Osteoblast (primary cell): ENCODE measurements around the gene PCED1B. TPM values are rescaled to one million over a fixed set of nuclear protein-coding genes. Genes with fewer than 3 reads are reported as not detected.

ENCODE experiments used
- DNase-seq: peaks from one replicate; pipeline ENCODE4 v3.0.0; 2011; ENCODE audit warnings: low spot score, mixed read lengths; ENCODE audit not compliant: insufficient read length; ENCODE audit errors: missing footprints
- H2AFZ ChIP-seq: 2 replicates; pipeline ENCODE4 v1.6.0; 2011; ENCODE audit warnings: mild to moderate bottlenecking, low read length
- H3K27ac ChIP-seq: 2 replicates; pipeline ENCODE4 v1.5.1; 2011; ENCODE audit warnings: mild to moderate bottlenecking, low read depth, low read length, moderate library complexity
- H3K27me3 ChIP-seq: 2 replicates; pipeline ENCODE4 v1.6.0; 2012; ENCODE audit warnings: mild to moderate bottlenecking, control low read depth, inconsistent platforms, low read length, moderate library complexity; ENCODE audit not compliant: insufficient read depth
- H3K36me3 ChIP-seq: 2 replicates; pipeline ENCODE4 v1.5.1; 2011; ENCODE audit warnings: mild to moderate bottlenecking, low read length, control low read depth, moderate library complexity; ENCODE audit not compliant: insufficient read depth
- H3K4me1 ChIP-seq: 2 replicates; pipeline ENCODE4 v1.5.1; 2011; ENCODE audit warnings: mild to moderate bottlenecking, low read length, control low read depth, moderate library complexity; ENCODE audit not compliant: insufficient read depth
- H3K4me2 ChIP-seq: 2 replicates; pipeline ENCODE4 v1.6.0; 2011; ENCODE audit warnings: mild to moderate bottlenecking, low read length; ENCODE audit not compliant: insufficient read depth
- H3K4me3 ChIP-seq: fragments of 200-600 bp; sonication (generic); 3 replicates; pipeline ENCODE4 v1.5.1; 2012; ENCODE audit warnings: mild to moderate bottlenecking, low read length, inconsistent platforms; ENCODE audit not compliant: insufficient read depth
- H3K79me2 ChIP-seq: 2 replicates; pipeline ENCODE4 v1.6.0; 2012; ENCODE audit warnings: mild to moderate bottlenecking, low read length, control low read depth, inconsistent platforms; ENCODE audit not compliant: insufficient read depth
- H3K9me3 ChIP-seq: 2 replicates; pipeline ENCODE4 v1.5.1; 2011; ENCODE audit warnings: low read depth, low read length, control low read depth
- H4K20me1 ChIP-seq: 2 replicates; pipeline ENCODE4 v1.6.0; 2012; ENCODE audit warnings: mild to moderate bottlenecking, low read length, control low read depth; ENCODE audit not compliant: insufficient read depth
- total RNA-seq: library from RNA; depleted of rRNA; stranded (reverse); fragments of >200 nt; gene quantifications from 2 replicates; pipeline ENCODE4 v1.2.3, GENCODE V29; 2012
- TF ChIP-seq, protein P1 (sequence below): IDR thresholded peaks from 2 replicates; pipeline ENCODE4 v1.5.1; 2011; ENCODE audit warnings: mild to moderate bottlenecking, low read depth, low read length, moderate library complexity; ENCODE audit errors: extremely low read depth

Gene PCED1B
- total RNA-seq, 1 donor, result 0.36 TPM

DNA sequence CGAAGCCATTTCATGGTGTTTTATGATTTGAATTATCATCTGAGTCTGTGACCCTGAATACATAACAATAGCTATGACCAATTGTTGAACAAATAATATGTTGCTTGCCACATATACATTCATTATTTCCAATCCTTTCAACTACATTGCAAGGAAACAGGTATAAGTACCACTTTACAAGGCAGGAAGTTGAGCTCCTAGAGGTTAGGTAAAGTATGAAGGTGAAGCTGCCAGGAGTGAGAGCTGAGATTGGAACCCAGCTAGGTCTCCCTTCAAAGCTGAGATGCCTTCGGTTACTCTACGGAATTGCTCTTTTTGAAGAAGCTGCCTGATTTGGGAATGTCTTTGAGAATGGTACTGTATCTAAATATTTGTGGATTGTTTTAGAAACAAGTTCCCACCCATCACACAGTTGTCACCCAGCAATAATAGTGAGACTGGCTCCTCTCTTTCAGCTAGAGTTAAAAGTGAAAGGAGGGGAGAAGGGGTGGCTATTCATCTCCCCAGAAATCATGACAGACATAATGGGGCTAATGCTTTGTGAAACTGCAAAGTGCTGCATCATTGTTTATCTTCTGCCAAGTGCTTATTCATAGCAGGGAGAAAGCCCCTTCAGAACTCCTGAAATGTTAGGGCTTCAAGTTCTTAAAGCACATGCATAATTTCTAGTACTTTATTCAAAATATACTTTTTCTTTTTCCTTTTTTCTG is 76.2 kb downstream of the PCED1B start:
- Histone ChIP-seq H3K4me1 (peaks cover 11% of the 10 kb centered on the region), H3K4me2 (no peak overlapping the region), H4K20me1 (no peaks in the 10 kb centered on the region), H3K4me3 (no peak overlapping the region), H3K27me3 (no peaks in the 10 kb centered on the region), H3K36me3 (no peaks in the 10 kb centered on the region), H2AFZ (peak overlapping the region; percentile 28), H3K79me2 (no peaks in the 10 kb centered on the region), H3K27ac (peak overlapping the region; percentile 42), H3K9me3 (no peaks in the 10 kb centered on the region)
- TF ChIP-seq, protein P1, sequence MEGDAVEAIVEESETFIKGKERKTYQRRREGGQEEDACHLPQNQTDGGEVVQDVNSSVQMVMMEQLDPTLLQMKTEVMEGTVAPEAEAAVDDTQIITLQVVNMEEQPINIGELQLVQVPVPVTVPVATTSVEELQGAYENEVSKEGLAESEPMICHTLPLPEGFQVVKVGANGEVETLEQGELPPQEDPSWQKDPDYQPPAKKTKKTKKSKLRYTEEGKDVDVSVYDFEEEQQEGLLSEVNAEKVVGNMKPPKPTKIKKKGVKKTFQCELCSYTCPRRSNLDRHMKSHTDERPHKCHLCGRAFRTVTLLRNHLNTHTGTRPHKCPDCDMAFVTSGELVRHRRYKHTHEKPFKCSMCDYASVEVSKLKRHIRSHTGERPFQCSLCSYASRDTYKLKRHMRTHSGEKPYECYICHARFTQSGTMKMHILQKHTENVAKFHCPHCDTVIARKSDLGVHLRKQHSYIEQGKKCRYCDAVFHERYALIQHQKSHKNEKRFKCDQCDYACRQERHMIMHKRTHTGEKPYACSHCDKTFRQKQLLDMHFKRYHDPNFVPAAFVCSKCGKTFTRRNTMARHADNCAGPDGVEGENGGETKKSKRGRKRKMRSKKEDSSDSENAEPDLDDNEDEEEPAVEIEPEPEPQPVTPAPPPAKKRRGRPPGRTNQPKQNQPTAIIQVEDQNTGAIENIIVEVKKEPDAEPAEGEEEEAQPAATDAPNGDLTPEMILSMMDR, result no peak
- DNase-seq, result no peak

DNA sequence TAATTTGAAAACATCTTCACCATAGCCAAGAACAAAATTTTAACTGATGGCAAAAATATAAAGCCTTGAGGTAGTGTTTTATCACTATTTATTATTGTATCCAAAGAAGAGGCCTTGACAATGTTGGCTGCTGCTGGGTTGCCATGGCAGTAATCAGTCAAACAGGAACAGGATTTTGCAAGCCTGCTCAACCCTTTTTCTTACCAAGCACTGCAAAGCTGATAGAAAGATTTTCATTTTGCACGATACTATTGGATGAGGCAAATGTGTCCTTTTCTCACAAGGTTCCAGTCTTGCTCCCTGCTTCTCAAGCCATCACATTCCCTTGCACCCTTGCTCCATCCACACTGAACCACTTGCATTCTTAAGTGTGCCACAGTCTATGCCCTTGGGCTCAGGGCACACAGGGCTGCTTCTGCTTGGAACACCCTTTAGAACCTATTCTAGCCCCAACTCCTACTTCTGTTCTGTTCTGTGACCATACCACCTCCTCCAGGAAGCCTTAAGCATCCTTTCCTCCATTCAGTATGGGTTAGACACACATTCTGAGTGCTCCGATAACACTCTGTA is 76.8 kb downstream of the PCED1B start:
- peak overlapping the region; percentile 42 for H3K27ac ChIP-seq
- H2AFZ ChIP-seq, result no peak overlapping the region
- H3K36me3 ChIP-seq, result no peaks in the 10 kb centered on the region
- H3K4me1 ChIP-seq, result peaks cover 11% of the 10 kb centered on the region
- H3K79me2 ChIP-seq, result no peaks in the 10 kb centered on the region
- H3K27me3 ChIP-seq, result no peaks in the 10 kb centered on the region
- no peak overlapping the region for H3K4me2 ChIP-seq
- no peak overlapping the region for H3K4me3 ChIP-seq
- no peaks in the 10 kb centered on the region for H4K20me1 ChIP-seq
- TF ChIP-seq, protein P1, result no peak
- DNase-seq, result no peak
- no peaks in the 10 kb centered on the region for H3K9me3 ChIP-seq

- Histone ChIP-seq H3K27ac (no peak overlapping the region), H4K20me1 (no peaks in the 10 kb centered on the region), H3K4me2 (no peak overlapping the region), H3K27me3 (no peaks in the 10 kb centered on the region), H3K4me3 (no peak overlapping the region), H3K4me1 (peaks cover 11% of the 10 kb centered on the region), H2AFZ (no peak overlapping the region), H3K79me2 (no peaks in the 10 kb centered on the region), H3K36me3 (no peaks in the 10 kb centered on the region), H3K9me3 (no peaks in the 10 kb centered on the region)
- no peak for DNase-seq
- TF ChIP-seq, protein P1, result no peak
These were observed 79.4 kb downstream of the PCED1B start for GRCh38 chr12:47158792-47159191.

DNA sequence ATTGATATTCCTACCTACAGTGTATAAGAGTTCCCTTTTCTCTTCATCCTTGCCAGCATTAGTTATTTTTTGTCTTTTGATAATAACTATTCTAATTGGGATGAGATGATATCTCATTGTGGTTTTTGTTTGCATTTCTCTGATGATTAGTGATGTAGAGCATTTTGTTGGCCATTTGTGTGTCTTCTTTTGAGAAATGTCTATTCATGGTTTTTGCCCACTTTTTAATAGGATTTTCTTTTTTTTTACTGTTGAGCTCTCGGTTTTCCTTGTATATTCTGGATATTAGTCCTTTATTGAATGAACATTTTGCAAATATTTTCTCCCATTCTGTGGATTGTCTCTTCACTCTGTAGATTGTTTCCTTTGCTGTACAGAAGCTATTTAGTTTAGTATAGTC is 79.9 kb downstream of the PCED1B start:
- no peaks in the 10 kb centered on the region for H3K27me3 ChIP-seq
- H3K4me2 ChIP-seq, result no peak overlapping the region
- TF ChIP-seq, protein P1, result no peak
- H3K4me3 ChIP-seq, result no peak overlapping the region
- H3K9me3 ChIP-seq, result no peaks in the 10 kb centered on the region
- H2AFZ ChIP-seq, result no peak overlapping the region
- no peak overlapping the region for H3K27ac ChIP-seq
- no peaks in the 10 kb centered on the region for H4K20me1 ChIP-seq
- peaks cover 13% of the 10 kb centered on the region for H3K4me1 ChIP-seq
- no peak for DNase-seq
- no peaks in the 10 kb centered on the region for H3K79me2 ChIP-seq
- no peaks in the 10 kb centered on the region for H3K36me3 ChIP-seq
